Right hindlimb (tissue), 1 donor: ENCODE data around the gene CYP17A1.
"Not testable (repeated sequence)": the region's sequence is repeated elsewhere in the genome, so short reads cannot be mapped to it uniquely, and the experiment has no call there.

Experiments used
- DNase-seq: peaks from one replicate; pipeline ENCODE4 v3.0.0-alpha.2; 2018

The CYP17A1 gene

GRCh38 chr10:102837230-102837721, at the start of gene CYP17A1:
Gene CYP17A1 (minus strand): TSS chr10:102837413. CDS start chr10:102837361, 52 bp downstream.
- no peak for DNase-seq

GRCh38 chr10:102880256-102880655, 43.0 kb upstream of the CYP17A1 start:
- no peak for DNase-seq

- no peak for DNase-seq
These were observed 41.4 kb upstream of the CYP17A1 start for GRCh38 chr10:102878629-102879028.

GRCh38 chr10:102876747-102877153, 39.5 kb upstream of the CYP17A1 start:
- no peak for DNase-seq

- DNase-seq = no peak
These were observed 35.0 kb upstream of the CYP17A1 start for GRCh38 chr10:102872163-102872562.

GRCh38 chr10:102870221-102870620, 33.0 kb upstream of the CYP17A1 start:
- no peak for DNase-seq

- peak; percentile 76 for DNase-seq
These were observed 32.3 kb upstream of the CYP17A1 start, which contains the start of gene AS3MT for GRCh38 chr10:102869258-102870198. Gene AS3MT (plus strand): TSS chr10:102869470. CDS start chr10:102869593, 123 bp downstream.

GRCh38 chr10:102868911-102869257, 31.7 kb upstream of the CYP17A1 start:
- DNase-seq = peak; percentile 45

GRCh38 chr10:102865620-102866019, 28.4 kb upstream of the CYP17A1 start:
- DNase-seq = no peak

- DNase-seq = no peak
These were observed 26.4 kb upstream of the CYP17A1 start for GRCh38 chr10:102863660-102864059.

- peak; percentile 28 for DNase-seq
These were observed 22.7 kb upstream of the CYP17A1 start for GRCh38 chr10:102859911-102860310.

GRCh38 chr10:102856758-102857424, 19.7 kb upstream of the CYP17A1 start:
- DNase-seq = no peak

- DNase-seq = peak; percentile 35
These were observed 18.7 kb upstream of the CYP17A1 start for GRCh38 chr10:102855731-102856436.

- not testable (repeated sequence) for DNase-seq
These were observed 16.0 kb upstream of the CYP17A1 start for GRCh38 chr10:102853237-102853636.

- no peak for DNase-seq
These were observed 12.9 kb upstream of the CYP17A1 start for GRCh38 chr10:102850025-102850518.

- DNase-seq = no peak
These were observed 8.2 kb upstream of the CYP17A1 start for GRCh38 chr10:102845352-102845902.

- DNase-seq = not testable (repeated sequence)
These were observed 7.1 kb upstream of the CYP17A1 start for GRCh38 chr10:102844190-102844776.

- DNase-seq = not testable (repeated sequence)
These were observed 5.9 kb upstream of the CYP17A1 start for GRCh38 chr10:102843139-102843538.

- no peak for DNase-seq
These were observed 4.7 kb upstream of the CYP17A1 start for GRCh38 chr10:102841827-102842345.

GRCh38 chr10:102838276-102838927, 1.2 kb upstream of the CYP17A1 start:
- DNase-seq = not testable (repeated sequence)

GRCh38 chr10:102835007-102835482, 2.2 kb downstream of the CYP17A1 start:
- peak; percentile 75 for DNase-seq
